ENCODE measurements around the gene GULP1.

Gene GULP1

DNA sequence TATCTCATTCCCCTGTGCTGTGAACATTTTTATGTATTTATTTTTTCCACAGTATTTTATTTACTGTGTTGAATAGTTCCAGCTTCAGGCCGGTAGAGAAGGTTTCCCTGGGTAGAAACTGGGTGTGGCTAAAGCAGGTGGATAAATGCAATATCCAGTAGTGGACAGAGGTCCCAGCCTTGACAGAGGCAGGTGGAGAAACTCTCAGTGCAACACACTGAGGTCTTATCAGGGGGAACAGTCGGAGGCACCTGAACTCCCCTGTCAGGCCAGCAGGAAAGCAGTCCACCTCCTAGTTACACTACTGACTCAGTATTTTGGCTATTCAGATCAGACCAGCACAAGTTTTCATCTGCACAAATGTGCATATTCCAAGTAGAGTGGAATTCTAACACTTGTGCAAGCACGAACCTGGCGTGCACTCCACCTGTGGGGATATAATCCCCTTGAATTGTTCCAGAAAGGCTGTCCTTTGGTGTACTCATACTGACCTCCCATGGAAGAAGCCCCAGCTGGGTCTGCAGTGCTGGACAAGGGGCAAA is 103.3 kb downstream of the GULP1 start:
- H3K14ac ChIP-seq (ENCODE audit: low read length), result no peak overlapping the region
- no peak overlapping the region for H2AFZ ChIP-seq (ENCODE audit: low read length)
- no peak overlapping the region for H3K27ac ChIP-seq (replicated peaks; ENCODE audit: low read length)
- H4K91ac ChIP-seq (ENCODE audit: low read depth, low read length, poor library complexity), result no peak overlapping the region
- no peaks in the 10 kb centered on the region for H3K4me1 ChIP-seq (ENCODE audit: control insufficient read depth in 2 of 2, insufficient read depth in 1 of 2, low read depth in 1 of 2, low read length in 2 of 2)
- no peak overlapping the region for H3K4me2 ChIP-seq (ENCODE audit: insufficient read depth, low read length, poor library complexity, severe bottlenecking)
- H3K18ac ChIP-seq (ENCODE audit: low read length), result no peak overlapping the region
- H3K4ac ChIP-seq (ENCODE audit: low read length), result no peak overlapping the region
- no peak overlapping the region for H3K23ac ChIP-seq (ENCODE audit: low read depth, low read length, poor library complexity)
- H3K27me3 ChIP-seq (ENCODE audit: control insufficient read depth in 3 of 3, insufficient read depth in 3 of 3, low read depth in 1 of 3, low read length in 3 of 3), result no peaks in the 10 kb centered on the region
- no peak for DNase-seq (ENCODE audit: low spot score)
- H3K79me1 ChIP-seq (ENCODE audit: low read depth, low read length), result no peaks in the 10 kb centered on the region
- H2BK15ac ChIP-seq (ENCODE audit: low read length), result no peak overlapping the region
- H2BK5ac ChIP-seq (ENCODE audit: low read length), result no peak overlapping the region
- H2AK5ac ChIP-seq (ENCODE audit: low read depth, low read length), result no peak overlapping the region
- H2BK120ac ChIP-seq (ENCODE audit: low read depth, low read length), result no peak overlapping the region
- WGBS, 2 donors (ENCODE audit: extremely low coverage in 2 of 2, insufficient read length in 2 of 2, insufficient replicate concordance in 1 of 2), result no CpG with 5 or more reads among the region's 4 CpGs
- H2BK12ac ChIP-seq (ENCODE audit: low read length), result no peak overlapping the region
- no peak overlapping the region for H3K9ac ChIP-seq (ENCODE audit: low read depth, low read length, poor library complexity)
- no peak overlapping the region for H3K4me3 ChIP-seq (ENCODE audit: low read length in 2 of 2)
- peaks cover 0 to 14% of the 10 kb centered on the region in 2 donors for H3K9me3 ChIP-seq (replicated peaks in 1 of 2; ENCODE audit: control insufficient read depth in 2 of 2, insufficient read depth in 1 of 2, low read depth in 1 of 2, low read length in 2 of 2)
- H3K36me3 ChIP-seq (replicated peaks in 1 of 2; ENCODE audit: control insufficient read depth in 2 of 2, insufficient read depth in 2 of 2, low read length in 2 of 2), result peaks cover 2 to 6% of the 10 kb centered on the region in 2 donors
- no peak overlapping the region for H4K8ac ChIP-seq (ENCODE audit: low read depth, low read length)

- Histone ChIP-seq H2BK120ac (ENCODE audit: low read depth, low read length) (no peak overlapping the region), H3K4me2 (ENCODE audit: insufficient read depth, low read length, poor library complexity, severe bottlenecking) (no peak overlapping the region), H3K27me3 (ENCODE audit: control insufficient read depth in 3 of 3, insufficient read depth in 3 of 3, low read depth in 1 of 3, low read length in 3 of 3) (no peaks in the 10 kb centered on the region), H2BK12ac (ENCODE audit: low read length) (no peak overlapping the region), H2BK5ac (ENCODE audit: low read length) (no peak overlapping the region), H2BK15ac (ENCODE audit: low read length) (no peak overlapping the region), H3K4me1 (ENCODE audit: control insufficient read depth in 2 of 2, insufficient read depth in 1 of 2, low read depth in 1 of 2, low read length in 2 of 2) (no peaks in the 10 kb centered on the region), H3K9me3 (replicated peaks in 1 of 2; ENCODE audit: control insufficient read depth in 2 of 2, insufficient read depth in 1 of 2, low read depth in 1 of 2, low read length in 2 of 2) (peaks cover 0 to 14% of the 10 kb centered on the region in 2 donors), H3K4ac (ENCODE audit: low read length) (no peak overlapping the region), H3K9ac (ENCODE audit: low read depth, low read length, poor library complexity) (no peak overlapping the region), H3K23ac (ENCODE audit: low read depth, low read length, poor library complexity) (no peak overlapping the region), H4K8ac (ENCODE audit: low read depth, low read length) (no peak overlapping the region), H3K18ac (ENCODE audit: low read length) (no peak overlapping the region), H3K36me3 (replicated peaks in 1 of 2; ENCODE audit: control insufficient read depth in 2 of 2, insufficient read depth in 2 of 2, low read length in 2 of 2) (peaks cover 2 to 6% of the 10 kb centered on the region in 2 donors), H2AK5ac (ENCODE audit: low read depth, low read length) (no peak overlapping the region), H3K27ac (replicated peaks; ENCODE audit: low read length) (no peak overlapping the region), H4K91ac (ENCODE audit: low read depth, low read length, poor library complexity) (no peak overlapping the region), H2AFZ (ENCODE audit: low read length) (no peak overlapping the region), H3K4me3 (ENCODE audit: low read length in 2 of 2) (no peak overlapping the region), H3K79me1 (ENCODE audit: low read depth, low read length) (no peaks in the 10 kb centered on the region), H3K14ac (ENCODE audit: low read length) (no peak overlapping the region)
- no peak for DNase-seq (ENCODE audit: low spot score)
- no CpG with 5 or more reads among the region's 10 CpGs for WGBS, 2 donors (ENCODE audit: extremely low coverage in 2 of 2, insufficient read length in 2 of 2, insufficient replicate concordance in 1 of 2)
Measured at GRCh38 chr2:188395903-188396689, 104.4 kb downstream of the GULP1 start.

DNA sequence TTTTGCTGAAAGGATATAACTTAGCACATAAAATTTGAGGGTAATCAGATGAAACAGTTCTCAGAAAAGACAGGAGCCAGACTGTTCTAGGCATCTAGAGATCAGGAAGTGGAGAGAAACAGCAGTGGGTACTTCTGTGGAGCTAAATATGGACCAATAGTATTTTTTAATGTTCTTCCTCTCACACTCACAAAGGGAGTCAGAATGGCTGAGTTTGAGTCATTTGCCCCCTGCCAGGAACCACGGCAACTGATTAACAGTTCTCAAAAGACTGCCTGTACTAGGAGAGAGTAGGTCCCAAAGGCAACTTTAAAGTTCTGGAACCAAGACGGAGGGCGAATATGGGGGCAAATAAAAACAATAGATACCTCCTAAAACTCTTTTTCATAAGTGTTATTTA is 107.5 kb downstream of the GULP1 start:
- Histone ChIP-seq H3K9ac (ENCODE audit: low read depth, low read length, poor library complexity) (no peak overlapping the region), H2BK12ac (ENCODE audit: low read length) (no peak overlapping the region), H3K14ac (ENCODE audit: low read length) (no peak overlapping the region), H3K4ac (ENCODE audit: low read length) (no peak overlapping the region), H2AK5ac (ENCODE audit: low read depth, low read length) (no peak overlapping the region), H3K23ac (ENCODE audit: low read depth, low read length, poor library complexity) (no peak overlapping the region), H3K36me3 (replicated peaks in 1 of 2; ENCODE audit: control insufficient read depth in 2 of 2, insufficient read depth in 2 of 2, low read length in 2 of 2) (peaks cover 3 to 6% of the 10 kb centered on the region in 2 donors), H2BK120ac (ENCODE audit: low read depth, low read length) (no peak overlapping the region), H2BK15ac (ENCODE audit: low read length) (no peak overlapping the region), H2AFZ (ENCODE audit: low read length) (no peak overlapping the region), H3K27ac (replicated peaks; ENCODE audit: low read length) (no peak overlapping the region), H3K27me3 (ENCODE audit: control insufficient read depth in 3 of 3, insufficient read depth in 3 of 3, low read depth in 1 of 3, low read length in 3 of 3) (no peaks in the 10 kb centered on the region), H3K9me3 (replicated peaks in 1 of 2; ENCODE audit: control insufficient read depth in 2 of 2, insufficient read depth in 1 of 2, low read depth in 1 of 2, low read length in 2 of 2) (peaks cover 0 to under 1% of the 10 kb centered on the region in 2 donors), H3K4me1 (ENCODE audit: control insufficient read depth in 2 of 2, insufficient read depth in 1 of 2, low read depth in 1 of 2, low read length in 2 of 2) (no peaks in the 10 kb centered on the region), H4K8ac (ENCODE audit: low read depth, low read length) (no peak overlapping the region), H4K91ac (ENCODE audit: low read depth, low read length, poor library complexity) (no peak overlapping the region), H3K18ac (ENCODE audit: low read length) (no peak overlapping the region), H3K4me2 (ENCODE audit: insufficient read depth, low read length, poor library complexity, severe bottlenecking) (no peak overlapping the region), H3K4me3 (ENCODE audit: low read length in 2 of 2) (no peak overlapping the region), H2BK5ac (ENCODE audit: low read length) (no peak overlapping the region), H3K79me1 (ENCODE audit: low read depth, low read length) (no peaks in the 10 kb centered on the region)
- no peak for DNase-seq (ENCODE audit: low spot score)
- WGBS, 2 donors (ENCODE audit: extremely low coverage in 2 of 2, insufficient read length in 2 of 2, insufficient replicate concordance in 1 of 2), result no CpG with 5 or more reads among the region's 3 CpGs

GRCh38 chr2:188403676-188404075 is 112.0 kb downstream of the GULP1 start:
- Histone ChIP-seq H3K79me1 (ENCODE audit: low read depth, low read length) (peaks cover 6% of the 10 kb centered on the region), H3K4me1 (ENCODE audit: control insufficient read depth in 2 of 2, insufficient read depth in 1 of 2, low read depth in 1 of 2, low read length in 2 of 2) (no peaks in the 10 kb centered on the region), H3K36me3 (replicated peaks in 1 of 2; ENCODE audit: control insufficient read depth in 2 of 2, insufficient read depth in 2 of 2, low read length in 2 of 2) (peaks cover 0 to 5% of the 10 kb centered on the region in 2 donors), H2AK5ac (ENCODE audit: low read depth, low read length) (no peak overlapping the region), H3K4me2 (ENCODE audit: insufficient read depth, low read length, poor library complexity, severe bottlenecking) (no peak overlapping the region), H3K4ac (ENCODE audit: low read length) (no peak overlapping the region), H2BK12ac (ENCODE audit: low read length) (no peak overlapping the region), H3K14ac (ENCODE audit: low read length) (no peak overlapping the region), H4K91ac (ENCODE audit: low read depth, low read length, poor library complexity) (no peak overlapping the region), H3K18ac (ENCODE audit: low read length) (no peak overlapping the region), H2BK15ac (ENCODE audit: low read length) (no peak overlapping the region), H2AFZ (ENCODE audit: low read length) (no peak overlapping the region), H2BK120ac (ENCODE audit: low read depth, low read length) (no peak overlapping the region), H2BK5ac (ENCODE audit: low read length) (no peak overlapping the region), H3K27ac (replicated peaks; ENCODE audit: low read length) (no peak overlapping the region), H4K8ac (ENCODE audit: low read depth, low read length) (no peak overlapping the region), H3K9me3 (replicated peaks in 1 of 2; ENCODE audit: control insufficient read depth in 2 of 2, insufficient read depth in 1 of 2, low read depth in 1 of 2, low read length in 2 of 2) (peaks cover 13 to 36% of the 10 kb centered on the region in 2 donors), H3K27me3 (ENCODE audit: control insufficient read depth in 3 of 3, insufficient read depth in 3 of 3, low read depth in 1 of 3, low read length in 3 of 3) (peaks cover 0 to 2% (median 0%) of the 10 kb centered on the region in 3 experiments), H3K4me3 (ENCODE audit: low read length in 2 of 2) (no peak overlapping the region), H3K9ac (ENCODE audit: low read depth, low read length, poor library complexity) (no peak overlapping the region), H3K23ac (ENCODE audit: low read depth, low read length, poor library complexity) (no peak overlapping the region)
- no peak for DNase-seq (ENCODE audit: low spot score)

All from neuronal stem cell (in vitro differentiated cells).